Endothelial cell of umbilical vein (primary cell): Measurements from ENCODE around the gene USP2.

ENCODE experiments used
- TF ChIP-seq, protein P1 (sequence below), 2 donors: IDR thresholded peaks; 1 replicate in 1 of 2; 2 replicates in 1 of 2; pipeline ENCODE4 v1.5.1; 2011; ENCODE audit warnings: low read length in 2 of 2, mild to moderate bottlenecking in 2 of 2, moderate library complexity in 2 of 2, control low read depth in 1 of 2, inconsistent platforms in 1 of 2, low read depth in 1 of 2; ENCODE audit not compliant: insufficient read depth in 1 of 2; ENCODE audit errors: extremely low read depth in 1 of 2
- TF ChIP-seq, protein P2 (sequence below): IDR thresholded peaks from 2 replicates; pipeline ENCODE4 v1.6.1; 2011; ENCODE audit not compliant: insufficient read depth, insufficient read length

DNA sequence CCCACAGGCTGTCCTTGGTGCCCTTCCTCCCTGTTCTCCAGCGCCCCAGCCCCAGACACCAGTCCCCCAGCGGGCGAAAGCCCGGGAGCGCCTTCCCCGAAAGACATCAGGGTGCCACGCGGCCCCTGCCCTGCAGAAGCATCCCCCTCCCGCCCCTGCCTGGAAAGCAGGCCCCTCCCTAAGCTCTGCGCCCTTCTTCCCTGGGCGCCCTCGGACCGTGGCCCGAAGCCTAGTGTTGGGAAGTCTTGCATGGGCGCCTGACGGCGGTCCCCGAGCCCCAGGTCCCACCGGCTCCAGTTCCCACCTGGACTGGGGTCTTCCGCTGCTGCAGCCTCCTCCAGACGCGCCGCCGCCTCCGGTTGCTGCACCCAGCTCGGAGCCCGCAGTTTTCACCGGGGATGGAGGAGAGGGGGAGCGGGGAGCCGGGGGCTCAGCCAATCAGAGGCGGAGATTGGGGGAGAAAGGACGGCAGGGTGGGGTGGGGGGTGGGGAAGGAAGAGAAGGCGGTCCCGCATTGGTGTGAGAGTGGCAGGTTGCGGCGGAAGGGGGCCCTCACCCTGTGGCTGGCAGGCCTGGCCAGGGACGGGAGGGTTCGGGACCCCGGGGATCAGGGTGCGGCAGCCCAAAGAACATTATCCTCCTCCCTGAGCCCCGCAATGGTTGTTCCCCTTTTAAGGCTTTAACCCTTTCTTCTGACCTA lies 41.5 kb upstream of the USP2 start, which contains the start of gene THY1:
- TF ChIP-seq, protein P1, sequence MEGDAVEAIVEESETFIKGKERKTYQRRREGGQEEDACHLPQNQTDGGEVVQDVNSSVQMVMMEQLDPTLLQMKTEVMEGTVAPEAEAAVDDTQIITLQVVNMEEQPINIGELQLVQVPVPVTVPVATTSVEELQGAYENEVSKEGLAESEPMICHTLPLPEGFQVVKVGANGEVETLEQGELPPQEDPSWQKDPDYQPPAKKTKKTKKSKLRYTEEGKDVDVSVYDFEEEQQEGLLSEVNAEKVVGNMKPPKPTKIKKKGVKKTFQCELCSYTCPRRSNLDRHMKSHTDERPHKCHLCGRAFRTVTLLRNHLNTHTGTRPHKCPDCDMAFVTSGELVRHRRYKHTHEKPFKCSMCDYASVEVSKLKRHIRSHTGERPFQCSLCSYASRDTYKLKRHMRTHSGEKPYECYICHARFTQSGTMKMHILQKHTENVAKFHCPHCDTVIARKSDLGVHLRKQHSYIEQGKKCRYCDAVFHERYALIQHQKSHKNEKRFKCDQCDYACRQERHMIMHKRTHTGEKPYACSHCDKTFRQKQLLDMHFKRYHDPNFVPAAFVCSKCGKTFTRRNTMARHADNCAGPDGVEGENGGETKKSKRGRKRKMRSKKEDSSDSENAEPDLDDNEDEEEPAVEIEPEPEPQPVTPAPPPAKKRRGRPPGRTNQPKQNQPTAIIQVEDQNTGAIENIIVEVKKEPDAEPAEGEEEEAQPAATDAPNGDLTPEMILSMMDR (IDR thresholded peaks at IDR 0.05; ENCODE audit: extremely low read depth in 1 of 2, insufficient read depth in 1 of 2, low read depth in 1 of 2, low read length in 2 of 2) = no peak
- TF ChIP-seq, protein P2, sequence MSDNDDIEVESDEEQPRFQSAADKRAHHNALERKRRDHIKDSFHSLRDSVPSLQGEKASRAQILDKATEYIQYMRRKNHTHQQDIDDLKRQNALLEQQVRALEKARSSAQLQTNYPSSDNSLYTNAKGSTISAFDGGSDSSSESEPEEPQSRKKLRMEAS = no peak
